Suprapubic skin (tissue), 4 donors: ENCODE data around the gene TMEM98.

Experiments
- EP300 ChIP-seq: sonication (generic); formaldehyde crosslinking; IDR thresholded peaks from one replicate; pipeline ENCODE4 v1.6.1; 2017; ENCODE audit warnings: antibody characterized with exemption
- POLR2A ChIP-seq, 2 donors: fragments of 450-650 bp; IDR thresholded peaks; one replicate each; pipeline ENCODE4 v1.6.1; 2017; ENCODE audit warnings: antibody characterized with exemption in 2 of 2, mild to moderate bottlenecking in 2 of 2, moderate library complexity in 2 of 2
- POLR2AphosphoS5 ChIP-seq, 3 donors: sonication (generic); formaldehyde crosslinking; IDR thresholded peaks; one replicate each; pipeline ENCODE4 v1.6.1; 2017; ENCODE audit warnings: antibody characterized with exemption in 3 of 3
- TF ChIP-seq, protein P1 (sequence below), 2 donors: fragments of 200-600 bp in 1 of 2; fragments of 450-650 bp in 1 of 2; sonication (generic) in 1 of 2; IDR thresholded peaks; one replicate each; pipeline ENCODE4 v1.5.1; 2016 to 2019; ENCODE audit warnings: antibody characterized with exemption in 2 of 2, mild to moderate bottlenecking in 1 of 2, moderate library complexity in 1 of 2

DNA sequence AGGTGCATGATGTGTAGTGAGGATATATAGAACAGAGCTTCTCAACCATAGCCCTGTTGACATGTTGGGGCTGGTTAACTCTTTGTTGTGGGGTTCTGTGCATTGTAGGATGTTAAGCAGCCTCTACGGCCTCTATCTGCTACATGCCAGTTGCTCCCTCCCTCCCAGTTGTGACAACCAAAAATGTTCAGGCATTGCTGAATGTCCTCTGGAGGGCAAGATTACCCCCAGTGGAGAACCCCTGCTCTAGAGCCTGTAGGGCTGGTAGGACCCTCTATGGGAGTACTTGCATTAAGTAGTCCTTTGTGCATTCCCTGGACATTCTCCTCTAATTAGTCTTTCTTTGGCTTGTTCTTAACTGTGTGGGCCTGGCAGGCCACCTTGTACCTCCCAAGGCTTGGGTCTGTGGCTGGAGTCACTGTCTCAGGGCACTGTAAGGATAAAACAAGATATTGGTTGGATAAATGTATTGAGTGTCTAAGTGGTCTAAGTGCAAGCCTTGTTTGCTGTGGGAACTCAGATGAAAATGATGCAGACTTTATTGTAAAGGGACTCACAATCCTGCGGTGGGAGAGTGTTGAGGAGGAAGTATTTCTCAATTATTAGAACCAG is 31.2 kb upstream of the TMEM98 start:
- TF ChIP-seq, protein P1, sequence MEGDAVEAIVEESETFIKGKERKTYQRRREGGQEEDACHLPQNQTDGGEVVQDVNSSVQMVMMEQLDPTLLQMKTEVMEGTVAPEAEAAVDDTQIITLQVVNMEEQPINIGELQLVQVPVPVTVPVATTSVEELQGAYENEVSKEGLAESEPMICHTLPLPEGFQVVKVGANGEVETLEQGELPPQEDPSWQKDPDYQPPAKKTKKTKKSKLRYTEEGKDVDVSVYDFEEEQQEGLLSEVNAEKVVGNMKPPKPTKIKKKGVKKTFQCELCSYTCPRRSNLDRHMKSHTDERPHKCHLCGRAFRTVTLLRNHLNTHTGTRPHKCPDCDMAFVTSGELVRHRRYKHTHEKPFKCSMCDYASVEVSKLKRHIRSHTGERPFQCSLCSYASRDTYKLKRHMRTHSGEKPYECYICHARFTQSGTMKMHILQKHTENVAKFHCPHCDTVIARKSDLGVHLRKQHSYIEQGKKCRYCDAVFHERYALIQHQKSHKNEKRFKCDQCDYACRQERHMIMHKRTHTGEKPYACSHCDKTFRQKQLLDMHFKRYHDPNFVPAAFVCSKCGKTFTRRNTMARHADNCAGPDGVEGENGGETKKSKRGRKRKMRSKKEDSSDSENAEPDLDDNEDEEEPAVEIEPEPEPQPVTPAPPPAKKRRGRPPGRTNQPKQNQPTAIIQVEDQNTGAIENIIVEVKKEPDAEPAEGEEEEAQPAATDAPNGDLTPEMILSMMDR (IDR thresholded peaks at IDR 0.05): no peak
- no peak for TF ChIP-seq POLR2AphosphoS5 (IDR thresholded peaks at IDR 0.05)
- TF ChIP-seq POLR2A (IDR thresholded peaks at IDR 0.05): no peak
- TF ChIP-seq EP300: no peak
